ENCODE measurements around the gene GAP43. TPM values are rescaled to one million over a fixed set of nuclear protein-coding genes. Genes with fewer than 3 reads are reported as not detected.

The GAP43 gene
- total and polyA plus RNA-seq, 7 donors = 0.60 to 18.9 (median 7.7) TPM; not detected in 1

DNA sequence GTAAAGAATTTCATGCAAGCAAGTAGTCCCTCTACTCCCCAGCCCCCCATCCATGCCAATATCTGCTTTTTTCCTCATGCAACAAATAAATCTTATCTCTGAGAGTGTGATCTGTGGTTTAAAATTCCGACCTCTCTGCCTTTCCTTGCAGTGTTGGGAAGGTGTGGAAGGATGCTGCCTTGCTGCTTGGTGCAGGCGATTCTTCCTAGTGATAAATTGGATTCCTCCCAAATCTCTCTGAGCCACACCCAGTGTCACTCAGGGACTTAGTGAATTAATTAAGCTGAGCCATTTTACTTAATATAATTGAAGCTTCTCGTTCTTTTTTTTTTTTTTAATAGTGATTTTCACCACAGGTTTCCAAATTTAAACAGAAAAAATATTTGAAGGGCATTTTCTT is 3.4 kb downstream of the GAP43 start:
- no peak for DNase-seq
- intact Hi-C loops (cut with DNase I) = no loop called here
- Histone ChIP-seq H3K4me3 (no peak overlapping the region), H3K36me3 (no peaks in the 10 kb centered on the region), H3K9me3 (no peaks in the 10 kb centered on the region), H3K4me1 (peaks cover 0 to 14% (median 13%) of the 10 kb centered on the region in 4 donors), H3K27me3 (peaks cover 0 to 26% (median 12%) of the 10 kb centered on the region in 3 donors), H3K27ac (no peak overlapping the region)
- WGBS, 2 donors = 31 to 52% methylated on average over 3 of the region's 3 CpGs
- no peak for TF ChIP-seq EP300 (IDR thresholded peaks at IDR 0.05)
- TF ChIP-seq POLR2AphosphoS5 (IDR thresholded peaks at IDR 0.05) = no peak

DNA sequence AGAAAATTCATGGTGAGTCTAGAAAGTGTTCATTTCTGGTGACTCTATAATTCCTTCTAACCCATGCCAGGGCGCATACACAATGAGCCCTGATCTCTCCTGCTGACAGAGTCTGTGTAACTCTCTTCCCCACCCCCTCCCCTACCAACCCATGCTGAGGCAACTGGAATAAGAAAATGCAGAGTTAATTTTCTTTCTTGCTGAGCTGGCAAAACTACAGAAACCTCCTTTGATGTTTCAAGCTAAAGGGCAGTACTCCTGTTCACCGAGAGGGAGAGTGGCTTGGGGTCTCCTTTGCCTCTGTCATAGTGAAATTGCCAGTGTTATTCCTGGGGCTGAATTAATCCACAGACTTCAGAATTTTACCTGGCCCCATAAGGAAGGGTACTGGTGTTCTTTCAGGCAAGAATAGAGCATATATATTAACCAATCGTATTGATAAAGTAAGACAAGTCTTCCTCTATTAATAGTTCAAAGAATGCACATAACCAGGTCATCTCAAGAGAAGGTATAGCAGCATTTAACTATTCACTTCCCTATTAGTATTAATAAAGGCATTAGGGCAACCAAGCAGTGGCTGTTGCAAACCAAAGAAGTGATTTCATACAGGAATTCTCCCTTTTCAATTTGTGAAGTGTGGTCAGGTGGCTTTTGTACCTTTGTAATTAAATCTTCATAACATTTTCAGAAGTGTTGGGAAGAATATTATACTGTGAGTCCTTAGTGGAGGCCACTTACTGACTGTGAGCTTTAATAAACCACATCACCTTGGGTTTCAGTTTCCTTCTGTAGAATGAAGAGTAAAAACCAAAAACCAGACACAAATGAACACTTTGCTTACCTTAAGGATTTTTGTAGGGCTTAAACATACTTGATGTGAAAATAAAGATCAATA is 4.1 kb downstream of the GAP43 start:
- Histone ChIP-seq H3K4me3 (no peak overlapping the region), H3K27me3 (peaks cover 0 to 26% (median 12%) of the 10 kb centered on the region in 3 donors), H3K36me3 (no peaks in the 10 kb centered on the region), H3K4me1 (peaks cover 0 to 14% (median 13%) of the 10 kb centered on the region in 4 donors), H3K9me3 (no peaks in the 10 kb centered on the region), H3K27ac (no peak overlapping the region)
- intact Hi-C loops (cut with DNase I) = no loop called here
- 46 to 52% methylated on average over 3 of the region's 3 CpGs for WGBS, 2 donors
- no peak for TF ChIP-seq POLR2A (IDR thresholded peaks at IDR 0.05)
- TF ChIP-seq POLR2AphosphoS5 (IDR thresholded peaks at IDR 0.05) = no peak
- TF ChIP-seq EP300 (IDR thresholded peaks at IDR 0.05) = no peak
- TF ChIP-seq, protein P1, sequence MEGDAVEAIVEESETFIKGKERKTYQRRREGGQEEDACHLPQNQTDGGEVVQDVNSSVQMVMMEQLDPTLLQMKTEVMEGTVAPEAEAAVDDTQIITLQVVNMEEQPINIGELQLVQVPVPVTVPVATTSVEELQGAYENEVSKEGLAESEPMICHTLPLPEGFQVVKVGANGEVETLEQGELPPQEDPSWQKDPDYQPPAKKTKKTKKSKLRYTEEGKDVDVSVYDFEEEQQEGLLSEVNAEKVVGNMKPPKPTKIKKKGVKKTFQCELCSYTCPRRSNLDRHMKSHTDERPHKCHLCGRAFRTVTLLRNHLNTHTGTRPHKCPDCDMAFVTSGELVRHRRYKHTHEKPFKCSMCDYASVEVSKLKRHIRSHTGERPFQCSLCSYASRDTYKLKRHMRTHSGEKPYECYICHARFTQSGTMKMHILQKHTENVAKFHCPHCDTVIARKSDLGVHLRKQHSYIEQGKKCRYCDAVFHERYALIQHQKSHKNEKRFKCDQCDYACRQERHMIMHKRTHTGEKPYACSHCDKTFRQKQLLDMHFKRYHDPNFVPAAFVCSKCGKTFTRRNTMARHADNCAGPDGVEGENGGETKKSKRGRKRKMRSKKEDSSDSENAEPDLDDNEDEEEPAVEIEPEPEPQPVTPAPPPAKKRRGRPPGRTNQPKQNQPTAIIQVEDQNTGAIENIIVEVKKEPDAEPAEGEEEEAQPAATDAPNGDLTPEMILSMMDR (IDR thresholded peaks at IDR 0.05) = no peak
- DNase-seq = no peak

DNA sequence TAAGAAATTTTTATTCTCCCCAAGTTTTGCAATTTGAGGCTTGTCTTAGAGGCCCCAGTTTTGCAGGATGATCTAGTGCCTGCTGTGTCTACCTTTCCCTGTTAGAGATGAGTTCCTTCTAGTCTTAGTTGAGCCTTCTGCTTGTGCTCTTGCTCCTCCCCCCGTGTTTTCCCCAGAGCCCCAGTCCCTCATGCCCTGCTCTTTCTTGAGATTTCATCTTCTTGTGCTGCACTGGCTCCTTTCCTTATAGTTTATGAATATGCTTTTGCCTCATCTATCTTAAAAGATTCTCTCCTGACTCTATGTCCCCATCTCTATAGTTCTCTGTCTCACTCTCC is 4.7 kb downstream of the GAP43 start:
- H3K4me1 ChIP-seq = peaks cover 0 to 14% (median 13%) of the 10 kb centered on the region in 4 donors
- DNase-seq = no peak
- no peaks in the 10 kb centered on the region for H3K9me3 ChIP-seq
- no peak overlapping the region for H3K27ac ChIP-seq
- no peak overlapping the region for H3K4me3 ChIP-seq
- 40 to 63% methylated on average over 1 of the region's 1 CpG for WGBS, 2 donors
- TF ChIP-seq EP300 (IDR thresholded peaks at IDR 0.05) (no peak), POLR2A (IDR thresholded peaks at IDR 0.05) (no peak), POLR2AphosphoS5 (IDR thresholded peaks at IDR 0.05) (no peak)
- TF ChIP-seq, protein P1 (IDR thresholded peaks at IDR 0.05) = no peak
- intact Hi-C loops (cut with DNase I) = no loop called here
- no peaks in the 10 kb centered on the region for H3K36me3 ChIP-seq
- H3K27me3 ChIP-seq = peaks cover 0 to 26% (median 12%) of the 10 kb centered on the region in 3 donors

DNA sequence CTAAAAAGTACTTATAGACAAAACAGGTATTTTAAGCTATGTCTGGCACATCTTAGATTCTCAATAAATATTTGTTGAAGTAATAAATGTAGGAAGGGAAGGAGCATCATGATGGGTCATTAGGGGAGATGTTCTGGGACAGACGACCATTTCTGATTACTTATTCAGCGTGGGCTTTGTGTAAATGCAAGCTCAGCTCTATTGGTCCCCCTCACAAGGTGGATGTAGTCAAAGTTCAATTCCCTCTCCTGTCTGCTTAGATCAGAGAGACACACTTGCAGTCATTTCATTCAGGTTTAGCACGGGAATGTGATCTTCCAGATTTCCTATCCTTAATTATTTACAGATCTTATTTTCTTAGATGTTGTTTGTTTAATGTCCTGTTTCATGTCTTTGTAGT is 7.5 kb downstream of the GAP43 start:
- H3K36me3 ChIP-seq = no peaks in the 10 kb centered on the region
- intact Hi-C loops (cut with DNase I) = no loop called here
- no peaks in the 10 kb centered on the region for H3K9me3 ChIP-seq
- H3K27ac ChIP-seq = no peak overlapping the region
- WGBS, 2 donors = 61 to 73% methylated on average over 3 of the region's 3 CpGs
- TF ChIP-seq EP300 (IDR thresholded peaks at IDR 0.05) (no peak), POLR2A (IDR thresholded peaks at IDR 0.05) (no peak), POLR2AphosphoS5 (IDR thresholded peaks at IDR 0.05) (no peak)
- TF ChIP-seq, protein P1 (IDR thresholded peaks at IDR 0.05) = no peak
- DNase-seq = no peak
- peaks cover 0 to 9% (median 0%) of the 10 kb centered on the region in 3 donors for H3K27me3 ChIP-seq
- no peaks in the 10 kb centered on the region for H3K4me1 ChIP-seq
- no peak overlapping the region for H3K4me3 ChIP-seq

DNA sequence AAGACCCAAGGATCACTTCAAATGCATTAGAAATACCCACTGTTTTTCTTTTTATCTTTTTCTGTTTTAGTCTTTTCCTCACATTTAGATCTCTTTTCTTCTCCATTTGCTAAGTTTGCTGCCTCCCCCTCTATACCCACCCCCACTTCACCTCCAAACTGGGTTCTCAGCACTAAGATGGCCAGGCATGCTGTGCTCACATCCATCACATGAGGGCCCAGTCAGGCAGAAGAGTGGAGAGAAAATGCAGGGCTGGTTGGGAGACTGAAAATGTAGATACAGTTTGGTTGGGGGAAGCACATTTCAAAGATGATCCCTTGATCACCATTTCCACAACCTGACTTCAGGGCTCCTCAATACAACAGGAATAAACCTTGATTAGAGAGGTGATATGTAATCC is 8.7 kb downstream of the GAP43 start:
- H3K4me3 ChIP-seq = no peak overlapping the region
- no peak for TF ChIP-seq EP300 (IDR thresholded peaks at IDR 0.05)
- TF ChIP-seq, protein P1 (IDR thresholded peaks at IDR 0.05) = no peak
- no peak for TF ChIP-seq POLR2AphosphoS5 (IDR thresholded peaks at IDR 0.05)
- no peak for TF ChIP-seq POLR2A (IDR thresholded peaks at IDR 0.05)
- intact Hi-C loops (cut with DNase I) = no loop called here
- H3K9me3 ChIP-seq = no peaks in the 10 kb centered on the region
- H3K4me1 ChIP-seq = no peaks in the 10 kb centered on the region
- H3K27me3 ChIP-seq = no peaks in the 10 kb centered on the region
- no peak for DNase-seq
- H3K27ac ChIP-seq = no peak overlapping the region
- H3K36me3 ChIP-seq = no peaks in the 10 kb centered on the region
